Middle frontal gyrus (tissue), 1 donor: ENCODE measurements around the gene GPC1.
"Not testable (repeated sequence)": the region's sequence is repeated elsewhere in the genome, so short reads cannot be mapped to it uniquely, and the experiment has no call there.

Experiments used
- DNase-seq: peaks from one replicate; pipeline ENCODE4 v3.0.0-alpha.2; 2015; ENCODE audit warnings: low spot score; ENCODE audit errors: extremely low spot score

The GPC1 gene

DNA sequence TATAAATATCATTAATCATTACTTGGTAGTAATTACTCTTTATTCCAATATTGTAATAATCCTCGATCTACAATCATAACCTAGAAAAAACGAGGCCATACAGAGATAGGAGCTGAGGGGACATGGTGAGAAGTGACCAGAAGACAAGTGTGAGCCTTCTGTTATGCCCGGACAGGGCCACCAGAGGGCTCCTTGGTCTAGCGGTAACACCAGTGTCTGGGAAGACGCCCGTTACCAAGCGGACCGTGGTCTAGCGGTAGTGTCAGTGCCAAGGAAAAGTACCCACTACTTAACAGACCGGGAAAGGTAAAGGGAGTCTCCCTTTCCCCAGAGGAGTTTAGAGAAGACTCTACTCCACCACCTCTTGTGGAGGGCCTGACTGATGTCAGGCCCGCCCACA is 59.5 kb downstream of the GPC1 start:
- DNase-seq, result not testable (repeated sequence)

DNA sequence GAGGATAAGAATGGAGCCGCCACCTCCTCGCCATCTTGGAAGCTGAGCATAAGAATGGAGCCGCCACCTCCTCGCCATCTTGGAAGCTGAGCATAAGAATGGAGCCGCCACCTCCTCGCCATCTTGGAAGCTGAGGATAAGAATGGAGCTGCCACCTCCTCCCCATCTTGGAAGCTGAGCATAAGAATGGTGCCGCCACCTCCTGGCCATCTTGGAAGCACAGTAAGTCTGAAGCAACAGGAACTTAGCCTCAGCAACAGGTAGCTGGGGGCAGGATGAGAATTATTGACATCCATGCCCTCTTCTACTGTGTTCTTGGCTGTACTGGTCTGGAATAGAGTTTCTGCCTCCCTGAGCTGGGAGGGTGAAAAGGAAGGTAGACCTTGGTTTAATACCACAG is 61.6 kb downstream of the GPC1 start:
- DNase-seq, result not testable (repeated sequence)

DNA sequence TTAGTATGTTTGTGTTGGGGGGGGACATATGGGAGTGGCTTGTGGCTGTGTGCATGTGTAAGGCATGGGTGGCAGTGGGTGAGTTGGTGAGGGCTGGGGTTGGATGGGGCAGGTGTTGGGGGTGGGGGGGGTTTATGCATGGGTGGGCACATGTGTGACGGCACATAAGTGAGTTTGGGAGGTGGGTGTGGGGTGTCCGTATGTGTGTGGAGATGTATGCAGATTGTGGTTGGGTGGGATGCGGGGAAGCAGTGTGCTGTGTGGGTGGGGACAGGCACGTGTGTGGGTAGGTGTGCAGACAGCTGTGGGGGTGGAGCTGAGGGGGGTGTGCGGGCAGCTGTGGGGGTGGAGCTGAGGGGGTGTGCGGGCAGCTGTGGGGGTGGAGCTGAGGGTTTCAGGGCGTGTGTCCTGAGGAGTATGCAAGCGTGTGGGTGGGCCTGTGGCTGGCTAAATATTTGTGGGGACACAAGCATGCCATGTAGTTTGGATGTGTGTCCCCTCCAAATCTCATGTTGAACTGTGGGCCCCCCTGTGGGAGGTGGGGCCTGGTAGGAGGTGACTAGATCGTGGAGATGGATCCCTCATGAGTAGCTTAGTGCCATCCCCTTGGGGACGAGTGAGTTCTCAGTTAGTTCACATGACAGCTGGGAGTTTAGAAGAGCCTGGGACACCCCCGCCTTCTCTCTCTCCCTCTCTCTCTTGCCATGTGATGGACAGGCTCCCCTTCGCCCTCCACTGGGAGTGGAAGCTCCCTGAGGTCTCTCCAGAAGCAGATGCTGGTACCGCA is 62.9 kb downstream of the GPC1 start:
- DNase-seq, result no peak

DNA sequence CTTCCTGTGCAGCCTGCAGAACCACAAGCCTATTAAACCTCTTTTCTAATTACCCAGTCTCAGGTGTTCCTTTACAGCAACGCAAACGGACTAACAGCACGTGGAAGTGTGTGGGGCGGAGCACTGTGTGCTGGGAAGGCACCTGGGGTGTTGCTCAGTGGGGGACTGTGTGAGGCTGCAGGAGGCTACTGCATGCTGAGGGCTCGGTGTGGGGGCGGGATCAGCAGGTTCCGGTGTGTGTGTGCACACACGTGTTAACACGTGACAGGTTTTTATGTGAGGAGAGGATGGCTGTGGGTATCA is 63.4 kb downstream of the GPC1 start:
- no peak for DNase-seq

DNA sequence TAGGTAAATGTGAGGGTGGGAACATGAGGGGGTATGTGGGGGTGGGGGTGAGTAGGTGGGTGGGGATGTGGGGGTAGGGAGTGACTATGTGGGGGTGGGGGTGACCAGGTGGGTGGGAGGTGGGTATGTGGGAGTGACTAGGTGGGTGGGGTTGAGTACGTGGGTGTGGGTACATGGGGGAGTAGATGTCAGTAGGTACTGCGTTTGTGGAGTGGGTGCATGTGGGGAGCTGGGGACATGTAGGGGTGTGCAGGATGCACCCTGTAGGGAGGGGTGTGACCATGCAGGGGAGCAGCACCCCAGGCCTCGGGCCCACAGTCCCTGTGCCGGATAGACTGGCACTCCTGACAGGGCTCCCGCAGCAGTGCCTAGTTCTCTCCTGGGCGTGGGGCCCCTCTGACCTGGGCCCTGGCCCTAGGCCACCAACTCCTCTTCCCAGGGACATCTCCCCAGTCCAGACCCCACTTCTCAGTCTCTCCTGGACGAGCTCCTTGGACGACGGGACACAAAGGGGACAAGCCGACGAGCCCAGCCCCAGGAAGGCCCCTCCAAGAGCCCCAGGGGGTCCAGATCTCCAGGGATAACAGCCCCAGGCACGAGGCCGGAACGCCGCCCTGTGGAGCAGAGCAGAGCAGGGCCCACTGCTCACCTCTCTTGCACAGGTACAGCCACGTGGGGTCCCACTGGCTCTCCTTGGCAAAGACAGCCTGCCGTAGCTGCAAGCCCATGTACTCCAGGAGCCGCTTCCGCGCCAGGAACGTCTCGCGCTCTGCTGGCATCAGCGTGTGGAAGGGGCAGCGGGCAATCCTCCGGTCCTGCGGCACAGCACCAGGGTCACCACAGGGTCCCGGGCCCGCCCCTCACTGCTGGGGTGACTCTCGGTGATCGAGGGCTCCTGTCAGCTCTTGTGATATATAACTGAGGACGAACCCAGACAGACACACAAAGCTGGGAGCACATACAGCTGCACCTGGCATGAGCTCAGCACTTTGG is 64.1 kb downstream of the GPC1 start:
- no peak for DNase-seq

DNA sequence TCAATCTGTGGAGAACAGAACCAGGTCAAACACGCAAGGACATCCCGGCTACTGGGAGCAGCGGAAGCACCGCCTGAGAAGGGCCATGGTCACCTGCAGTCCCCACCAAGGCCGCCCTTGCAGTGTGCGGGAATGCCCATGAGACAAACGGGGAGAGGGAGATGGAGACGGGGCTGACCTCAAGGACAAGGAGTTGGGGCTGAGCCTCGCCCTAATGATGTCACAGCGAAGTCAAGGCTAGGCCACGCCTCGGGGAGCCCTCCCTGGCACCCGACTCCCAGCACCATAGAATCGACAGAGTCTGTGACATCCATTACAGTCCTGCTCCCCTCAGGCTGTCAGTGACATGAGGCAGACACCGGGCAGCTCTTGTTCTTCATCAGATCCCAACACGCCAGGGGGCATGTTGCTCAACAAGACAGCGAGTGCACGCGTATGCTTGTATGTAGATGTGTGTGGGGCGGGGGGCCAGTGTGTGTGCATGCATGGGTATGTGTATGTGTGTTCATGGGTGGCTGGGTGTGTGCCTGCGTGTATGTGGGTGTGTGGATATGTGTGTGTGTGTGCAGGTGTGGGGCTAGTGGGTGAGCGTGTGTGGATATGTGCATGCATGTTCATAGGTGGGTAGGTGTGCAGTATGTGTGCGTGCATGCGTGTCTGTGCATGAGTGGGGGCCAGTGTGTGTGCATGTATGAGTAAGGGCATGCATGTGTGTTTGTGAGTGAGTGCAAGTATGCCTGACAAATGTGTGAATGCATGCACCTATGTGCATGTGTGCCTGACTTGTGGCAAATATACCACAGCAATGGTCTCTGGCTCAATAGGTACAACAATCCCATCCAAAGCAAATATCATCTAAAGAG is 65.3 kb downstream of the GPC1 start:
- no peak for DNase-seq

DNA sequence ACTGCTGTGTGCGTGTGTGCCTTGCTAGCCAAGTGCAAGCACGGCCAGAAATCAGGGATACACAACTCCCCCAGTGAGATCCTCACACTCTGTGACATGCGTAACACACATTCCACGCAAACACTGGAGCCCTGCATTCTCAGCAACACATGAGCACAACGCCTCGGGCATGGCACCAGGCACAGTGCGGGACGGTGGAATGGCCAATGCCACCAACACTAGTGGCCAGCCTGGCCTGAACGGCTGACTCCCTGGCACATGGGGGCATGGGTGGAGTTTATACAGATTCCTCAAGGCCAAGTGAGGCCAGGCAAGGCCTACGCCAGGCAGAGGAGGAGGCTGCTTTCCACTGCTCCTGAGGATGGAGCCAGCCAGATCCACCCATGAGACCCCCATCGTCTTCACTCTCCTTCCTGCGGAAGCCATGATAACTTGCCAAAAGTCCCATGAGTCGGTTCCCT is 66.1 kb downstream of the GPC1 start:
- no peak for DNase-seq

DNA sequence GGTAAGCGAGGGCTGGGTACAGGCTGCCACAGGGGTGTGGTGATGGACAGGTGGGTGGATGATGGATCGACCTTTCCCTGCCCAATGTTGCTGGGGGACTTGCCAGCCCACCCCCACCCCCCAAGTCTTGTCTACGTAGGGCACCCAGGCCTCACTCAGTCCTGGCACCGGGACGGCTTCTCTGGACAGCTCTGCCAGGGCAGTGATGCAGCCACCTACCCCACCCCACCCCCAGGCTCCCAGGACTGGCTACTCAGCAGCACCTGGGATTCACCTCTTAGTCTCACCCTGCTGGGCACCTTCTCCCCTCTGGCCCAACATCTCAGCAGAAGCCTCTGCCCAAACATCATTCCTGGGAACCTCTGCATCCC is 66.6 kb downstream of the GPC1 start:
- DNase-seq, result no peak

DNA sequence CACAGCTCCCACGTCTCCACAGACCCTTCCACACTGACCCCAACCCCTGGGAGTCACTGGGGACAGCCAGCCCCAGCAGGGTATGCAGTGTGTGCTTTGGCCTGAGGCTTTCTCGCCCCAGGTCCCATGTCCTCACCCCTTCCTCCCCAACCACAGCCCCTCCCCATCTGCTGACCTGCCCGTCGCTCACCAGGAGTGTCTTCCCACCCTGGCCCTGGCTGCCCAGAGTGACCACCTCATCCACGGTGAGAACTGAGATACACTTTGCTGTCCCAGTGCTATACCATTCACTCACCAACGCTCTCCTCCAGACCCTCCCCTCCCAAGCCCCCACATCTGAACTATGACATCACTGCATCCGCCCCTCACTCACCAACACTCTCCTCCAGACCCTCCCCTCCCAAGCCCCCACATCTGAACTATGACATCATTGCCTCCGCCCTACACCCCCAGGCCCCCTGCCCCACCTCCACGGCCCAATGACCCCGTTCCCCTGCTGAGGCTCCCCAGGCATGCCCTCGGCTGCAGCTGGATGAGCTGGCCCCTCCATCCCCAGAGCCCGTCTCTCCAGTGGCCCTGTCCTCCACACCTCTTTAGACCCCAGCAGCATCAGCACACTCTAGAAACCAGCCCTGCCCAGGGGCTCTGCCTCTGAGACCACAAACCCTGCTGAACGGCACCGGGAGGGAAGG is 67.1 kb downstream of the GPC1 start:
- no peak for DNase-seq

DNA sequence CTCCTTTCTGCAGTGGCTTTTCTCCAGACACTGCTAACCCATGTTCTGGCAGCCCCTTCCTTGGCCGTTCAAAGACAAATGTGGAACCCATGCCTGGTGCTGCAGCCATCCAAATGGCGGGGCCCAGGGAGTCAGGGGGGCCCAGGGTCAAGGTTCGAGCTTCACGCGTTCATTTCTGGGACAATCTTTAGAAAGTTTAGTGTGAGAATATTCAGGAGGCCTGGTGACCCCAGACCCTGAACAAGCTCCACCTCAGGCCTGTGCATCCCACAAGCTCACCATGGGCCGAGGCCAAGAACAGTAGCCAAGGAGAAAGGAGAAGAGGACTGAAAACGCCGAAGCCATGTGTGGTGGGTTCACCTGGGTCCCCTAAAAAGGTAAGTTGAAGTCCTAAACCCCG is 67.9 kb downstream of the GPC1 start:
- DNase-seq, result no peak

DNA sequence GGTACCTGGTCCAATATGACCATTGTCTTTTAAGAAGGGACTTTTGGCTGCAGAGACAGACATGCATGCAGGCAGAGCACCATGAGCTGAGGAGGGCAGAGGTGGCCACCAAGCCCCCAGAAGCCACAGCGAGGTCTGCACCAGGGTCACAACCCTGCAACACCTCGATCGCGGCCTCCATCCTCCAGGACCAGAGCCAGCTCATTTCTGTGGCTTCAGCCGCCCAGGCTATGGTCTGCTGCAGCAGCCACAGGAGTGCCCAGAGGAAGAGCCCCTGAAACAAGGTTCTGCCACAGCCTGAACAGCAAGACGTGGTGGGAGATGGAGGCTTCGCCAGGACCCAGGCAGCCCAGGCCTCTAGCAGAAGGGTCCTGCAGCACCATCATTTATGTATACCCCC is 68.4 kb downstream of the GPC1 start:
- no peak for DNase-seq

DNA sequence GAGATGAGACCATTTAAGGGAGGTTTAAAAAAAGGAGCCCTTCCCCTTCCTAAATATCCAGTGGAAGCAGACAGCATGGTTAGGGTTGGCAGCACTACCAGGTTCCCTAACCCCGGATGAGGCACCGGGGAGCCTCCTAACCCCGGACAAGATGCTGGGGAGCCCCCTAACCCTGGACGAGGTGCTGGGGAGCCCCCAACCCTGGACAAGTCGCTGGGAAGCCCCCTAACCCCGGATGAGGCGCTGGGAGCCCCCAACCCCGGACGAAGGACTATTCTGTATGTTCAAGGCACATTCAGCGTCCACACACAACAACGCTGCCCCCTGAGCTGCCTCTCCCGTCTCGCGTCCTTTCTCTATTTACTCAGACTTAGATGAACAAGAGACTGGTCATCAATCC is 70.4 kb downstream of the GPC1 start:
- DNase-seq, result no peak

DNA sequence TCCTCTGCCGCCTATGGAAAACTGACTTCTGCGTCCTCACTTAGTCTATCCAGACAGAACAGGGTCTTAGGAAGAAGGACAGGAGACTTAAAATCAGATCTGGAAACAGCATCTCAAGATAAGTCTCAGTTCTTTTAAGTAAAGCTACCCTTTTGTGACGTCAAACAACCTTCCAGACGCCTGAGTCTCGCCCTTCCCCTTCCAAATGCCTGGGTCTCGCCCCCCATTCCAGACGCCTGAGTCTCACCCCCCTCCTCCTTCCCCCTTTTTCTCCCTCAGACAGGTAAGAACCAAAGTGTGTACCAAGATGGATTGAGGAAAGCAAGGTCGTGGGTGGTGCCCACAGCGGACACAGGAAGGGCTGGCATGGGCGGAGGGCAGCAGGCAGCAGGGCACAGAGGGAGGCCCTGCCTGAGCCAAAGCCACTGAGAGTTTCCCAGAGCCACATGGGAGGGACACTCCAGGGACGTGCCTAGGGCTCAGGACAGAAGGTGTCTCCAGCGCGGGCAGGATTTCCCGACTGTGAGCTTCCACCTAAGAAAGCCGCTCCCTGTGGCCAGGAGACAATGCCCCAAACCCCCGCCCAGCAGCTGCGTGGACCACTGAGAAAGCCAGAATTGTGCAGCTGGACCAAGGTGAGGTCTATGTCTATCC is 71.1 kb downstream of the GPC1 start:
- no peak for DNase-seq

DNA sequence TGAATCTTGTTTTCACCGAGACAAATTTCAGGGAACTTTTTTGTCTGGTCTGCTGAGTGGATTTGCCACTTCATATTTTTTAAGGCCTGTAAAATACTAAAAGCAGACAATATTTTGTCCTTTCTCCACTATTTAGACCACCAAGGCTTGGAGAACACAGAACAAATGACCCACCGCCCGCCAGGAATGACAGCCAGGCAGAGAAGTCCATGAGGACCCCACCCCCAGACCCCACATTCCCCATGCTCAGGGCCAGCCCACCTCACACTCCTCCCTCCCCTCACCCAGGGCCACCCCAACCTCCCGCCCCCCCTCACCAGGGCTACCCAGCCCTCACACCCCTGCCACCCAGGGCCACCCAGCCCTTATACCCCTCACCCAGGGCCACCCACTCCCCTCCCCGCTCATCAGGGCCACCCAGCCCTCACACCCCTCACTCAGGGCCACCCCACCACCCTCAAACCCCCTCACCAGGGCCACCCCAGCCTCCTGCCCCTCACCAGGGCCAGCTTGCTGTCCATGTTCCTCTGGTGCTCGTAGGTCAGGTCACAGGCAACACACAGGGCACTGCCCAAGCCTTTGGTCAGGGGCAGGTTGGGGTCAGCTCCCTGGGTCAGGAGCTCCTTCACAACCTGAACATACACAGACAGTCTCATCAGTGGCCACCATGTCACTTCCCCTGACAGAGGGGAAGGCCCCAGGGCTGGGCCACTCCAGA is 71.8 kb downstream of the GPC1 start:
- DNase-seq, result no peak

DNA sequence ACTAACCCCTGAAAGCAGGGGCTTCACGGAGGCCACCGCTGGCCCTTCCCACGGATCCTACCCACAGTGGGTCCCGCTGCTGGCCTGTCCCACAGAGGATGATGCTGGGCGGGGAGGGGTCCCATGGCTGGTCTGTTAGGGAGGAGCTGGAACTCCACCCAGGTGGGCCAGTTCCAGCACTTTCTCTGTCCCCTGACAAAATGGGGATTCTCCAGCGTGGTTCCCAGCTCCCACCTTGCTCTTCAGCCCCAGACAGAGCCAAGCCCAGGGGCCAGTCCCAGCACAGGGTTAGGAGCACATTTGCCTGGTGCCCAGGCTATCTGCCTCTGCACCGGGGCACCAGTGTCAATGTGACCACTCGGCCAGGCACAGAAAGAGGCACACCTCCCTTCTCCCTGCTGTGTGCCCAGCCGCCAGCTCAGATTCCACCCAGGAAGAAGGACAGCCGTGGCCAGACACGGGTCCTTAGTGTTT is 72.4 kb downstream of the GPC1 start:
- DNase-seq, result no peak

DNA sequence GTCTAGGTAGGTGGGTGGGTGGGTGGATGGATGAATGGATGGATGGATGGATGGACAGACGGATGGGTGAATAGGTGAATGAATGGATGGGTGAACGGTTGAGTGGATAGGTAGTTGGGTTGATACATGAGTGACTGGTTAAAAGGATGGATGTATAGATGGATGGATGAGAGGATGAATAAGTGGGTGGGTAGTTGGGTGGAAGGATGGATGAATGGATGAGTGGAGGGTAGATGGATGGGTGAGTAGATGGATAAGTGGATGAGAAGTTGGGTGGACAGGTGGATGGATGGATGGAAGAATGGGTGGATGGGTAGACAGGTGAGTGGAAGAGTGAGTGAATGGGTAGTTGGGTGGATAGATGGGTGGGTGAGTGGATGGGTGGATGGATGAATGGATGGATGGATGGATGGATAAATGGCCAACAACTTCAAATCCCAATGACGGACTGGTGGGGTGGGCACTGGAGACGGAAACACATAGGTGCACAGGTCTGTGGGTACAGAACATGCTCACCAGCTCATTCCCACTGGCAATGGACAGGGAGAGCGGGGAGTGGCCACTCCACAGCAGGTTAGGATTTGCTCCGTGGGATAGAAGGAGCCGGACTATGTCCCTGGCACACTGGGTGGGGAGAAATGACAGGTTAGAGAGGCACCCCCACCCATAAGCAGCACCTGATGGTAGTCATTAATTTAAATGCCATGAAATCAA is 73.5 kb downstream of the GPC1 start:
- DNase-seq, result no peak

DNA sequence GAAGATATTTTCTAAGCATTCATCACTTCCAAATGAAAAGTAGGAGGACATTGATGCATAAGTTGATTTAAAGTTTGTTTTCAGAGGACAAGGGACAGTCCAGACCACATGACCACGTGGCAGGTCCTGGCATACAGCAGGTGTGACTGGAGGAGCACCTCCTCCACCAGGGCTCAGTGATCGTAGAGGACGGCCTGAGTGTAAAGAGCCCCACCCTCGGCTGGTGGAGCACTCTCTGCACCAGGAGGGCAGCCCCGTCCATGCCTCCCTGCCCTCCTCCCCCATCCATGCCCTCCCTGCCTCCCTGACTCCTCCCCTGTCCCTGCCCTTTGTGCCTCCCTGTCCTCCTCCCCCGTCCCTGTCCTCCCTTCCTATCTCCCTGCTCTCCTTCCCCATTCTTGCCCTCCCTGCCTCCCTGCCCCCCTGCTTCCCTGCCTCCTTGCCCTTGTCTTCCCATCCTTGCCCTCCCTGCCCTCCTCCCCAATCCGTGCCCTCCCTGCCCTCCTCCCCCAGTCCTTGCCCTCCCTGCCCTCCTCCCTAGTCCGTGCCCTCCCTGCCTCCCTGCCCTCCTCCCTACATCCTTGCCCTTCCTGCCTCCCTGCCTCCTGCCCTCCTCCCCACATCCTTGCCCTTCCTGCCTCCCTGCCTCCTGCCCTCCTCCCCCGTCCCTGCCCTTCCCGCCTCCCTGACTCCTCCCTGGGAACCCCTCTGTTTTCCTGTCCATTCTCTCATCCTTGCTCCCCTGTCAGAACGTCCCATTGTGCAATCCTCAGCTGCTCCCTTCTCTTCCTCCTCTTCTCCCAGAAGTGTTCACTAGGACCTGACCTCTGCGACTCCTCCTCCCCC is 74.4 kb downstream of the GPC1 start:
- no peak for DNase-seq

DNA sequence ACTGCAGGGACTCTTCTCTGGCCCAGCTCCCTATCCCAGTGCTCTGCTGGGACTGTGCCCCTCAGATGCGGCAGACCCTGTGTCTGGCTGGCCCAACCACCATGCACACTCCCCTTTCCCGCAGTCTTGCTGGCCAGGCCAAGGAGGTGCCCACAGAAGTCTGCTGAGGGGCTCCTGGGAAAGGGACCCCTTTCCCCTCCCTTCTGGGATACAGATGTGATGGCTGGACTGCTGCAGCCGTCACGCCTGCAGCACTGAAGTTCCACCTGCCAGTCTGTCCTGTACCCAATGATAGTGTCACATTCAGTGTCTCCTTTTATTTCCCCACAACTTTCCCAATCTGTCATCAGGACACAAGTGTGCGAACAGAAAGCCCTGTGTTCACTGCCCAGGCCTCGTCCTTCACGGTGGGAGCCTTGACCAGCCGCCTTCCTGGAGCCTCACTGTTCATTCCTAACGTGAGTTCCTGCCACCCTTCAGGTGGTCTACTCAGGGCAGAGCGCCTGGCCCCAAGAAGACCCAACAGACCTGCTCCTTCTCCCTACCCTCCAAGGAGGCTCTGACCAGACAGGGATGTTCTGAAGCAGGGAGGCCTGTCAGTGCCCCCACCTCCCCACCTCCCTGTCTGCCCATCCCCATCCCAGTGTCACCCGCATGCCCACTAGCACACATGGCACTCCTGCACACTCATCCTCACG is 75.2 kb downstream of the GPC1 start:
- no peak for DNase-seq
